Activated CD4-positive, alpha-beta T cell treated with anti-CD3 and anti-CD28 coated beads, Interleukin-2, amount 10 ng/mL, durations not matched to agents 7 days and 5 days (primary cell): ENCODE data around the gene PDYN. TPM values are rescaled to one million over a fixed set of nuclear protein-coding genes. Genes with fewer than 3 reads are reported as not detected.

Source experiments
- CTCF ChIA-PET: fragments of 350-600 bp; sonication (Branson Sonifier 250); formaldehyde crosslinking; loops from one replicate; lab custom pipeline; 2021; ENCODE audit warnings: antibody characterized with exemption; lab: Charles Lee
- POLR2A ChIA-PET: fragments of 350-600 bp; sonication (Branson Sonifier 250); formaldehyde crosslinking; loops from one replicate; lab custom pipeline; 2021; ENCODE audit warnings: antibody characterized with exemption; lab: Charles Lee
- DNase-seq: peaks from one replicate; pipeline ENCODE4 v3.0.0-alpha.2; 2020
- H3K27ac Mint-ChIP-seq: one replicate; pipeline ENCODE4 v1.8.0; 2021; ENCODE audit warnings: mild to moderate bottlenecking, moderate library complexity, mixed read lengths
- H3K27me3 Mint-ChIP-seq: one replicate; pipeline ENCODE4 v1.8.0; 2021; ENCODE audit warnings: mixed read lengths
- H3K36me3 Mint-ChIP-seq: one replicate; pipeline ENCODE4 v1.8.0; 2021; ENCODE audit warnings: low read depth, mixed read lengths
- H3K4me1 Mint-ChIP-seq: one replicate; pipeline ENCODE4 v1.8.0; 2021; ENCODE audit warnings: mixed read lengths
- H3K4me3 Mint-ChIP-seq: one replicate; pipeline ENCODE4 v1.8.0; 2021; ENCODE audit warnings: mild to moderate bottlenecking, moderate library complexity, mixed read lengths
- H3K9me3 Mint-ChIP-seq: one replicate; pipeline ENCODE4 v1.8.0; 2021; ENCODE audit warnings: mixed read lengths
- total RNA-seq, 2 experiments: library from RNA; stranded (reverse); gene quantifications; one replicate each; pipeline ENCODE4 v1.2.3, GENCODE V29; 2021

The PDYN gene
- total RNA-seq, 2 experiments from 2014 or later = not detected

- POLR2A ChIA-PET = no interaction called here
- no peak for DNase-seq
- CTCF ChIA-PET = no interaction called here
- Mint-ChIP-seq H3K4me1 (no peaks in the 10 kb centered on the region), H3K27ac (no peak overlapping the region), H3K27me3 (peaks cover 13% of the 10 kb centered on the region), H3K4me3 (no peak overlapping the region), H3K36me3 (no peaks in the 10 kb centered on the region), H3K9me3 (no peaks in the 10 kb centered on the region)
These were observed 35.4 kb downstream of the PDYN start for GRCh38 chr20:1958426-1958825.

GRCh38 chr20:1955217-1955616 is 38.6 kb downstream of the PDYN start:
- Mint-ChIP-seq H3K9me3 (no peaks in the 10 kb centered on the region), H3K36me3 (no peaks in the 10 kb centered on the region), H3K27me3 (peaks cover 5% of the 10 kb centered on the region), H3K4me1 (no peaks in the 10 kb centered on the region), H3K4me3 (no peak overlapping the region), H3K27ac (no peak overlapping the region)
- ChIA-PET CTCF (no interaction called here), POLR2A (no interaction called here)
- DNase-seq = no peak

- H3K36me3 Mint-ChIP-seq = no peaks in the 10 kb centered on the region
- peaks cover 10% of the 10 kb centered on the region for H3K27me3 Mint-ChIP-seq
- DNase-seq = no peak
- H3K4me3 Mint-ChIP-seq = no peak overlapping the region
- H3K9me3 Mint-ChIP-seq = no peaks in the 10 kb centered on the region
- ChIA-PET CTCF (no interaction called here), POLR2A (no interaction called here)
- H3K4me1 Mint-ChIP-seq = no peaks in the 10 kb centered on the region
- H3K27ac Mint-ChIP-seq = no peak overlapping the region
These were observed 40.2 kb downstream of the PDYN start for GRCh38 chr20:1953621-1954020.

GRCh38 chr20:1952737-1953530 is 40.9 kb downstream of the PDYN start:
- no peak overlapping the region for H3K4me3 Mint-ChIP-seq
- no peaks in the 10 kb centered on the region for H3K4me1 Mint-ChIP-seq
- no peak for DNase-seq
- POLR2A ChIA-PET = no interaction called here
- CTCF ChIA-PET = no interaction called here
- no peaks in the 10 kb centered on the region for H3K36me3 Mint-ChIP-seq
- H3K9me3 Mint-ChIP-seq = no peaks in the 10 kb centered on the region
- peaks cover 13% of the 10 kb centered on the region for H3K27me3 Mint-ChIP-seq
- no peak overlapping the region for H3K27ac Mint-ChIP-seq

GRCh38 chr20:1951436-1952115 is 42.3 kb downstream of the PDYN start:
- H3K4me1 Mint-ChIP-seq = no peaks in the 10 kb centered on the region
- POLR2A ChIA-PET = no interaction called here
- no peaks in the 10 kb centered on the region for H3K9me3 Mint-ChIP-seq
- no peaks in the 10 kb centered on the region for H3K36me3 Mint-ChIP-seq
- no peak for DNase-seq
- peaks cover 25% of the 10 kb centered on the region for H3K27me3 Mint-ChIP-seq
- no peak overlapping the region for H3K27ac Mint-ChIP-seq
- CTCF ChIA-PET = no interaction called here
- H3K4me3 Mint-ChIP-seq = no peak overlapping the region

- ChIA-PET POLR2A (no interaction called here), CTCF (no interaction called here)
- H3K4me3 Mint-ChIP-seq = no peak overlapping the region
- DNase-seq = no peak
- no peaks in the 10 kb centered on the region for H3K9me3 Mint-ChIP-seq
- no peaks in the 10 kb centered on the region for H3K36me3 Mint-ChIP-seq
- no peak overlapping the region for H3K27ac Mint-ChIP-seq
- no peaks in the 10 kb centered on the region for H3K4me1 Mint-ChIP-seq
- peaks cover 28% of the 10 kb centered on the region for H3K27me3 Mint-ChIP-seq
These were observed 43.0 kb downstream of the PDYN start for GRCh38 chr20:1950836-1951235.

GRCh38 chr20:1949347-1950100 is 44.3 kb downstream of the PDYN start:
- ChIA-PET CTCF (no interaction called here), POLR2A (no interaction called here)
- Mint-ChIP-seq H3K9me3 (no peaks in the 10 kb centered on the region), H3K36me3 (no peaks in the 10 kb centered on the region), H3K27me3 (peaks cover 32% of the 10 kb centered on the region), H3K4me1 (no peaks in the 10 kb centered on the region), H3K4me3 (no peak overlapping the region), H3K27ac (no peak overlapping the region)
- no peak for DNase-seq

GRCh38 chr20:1947535-1947846 is 46.4 kb downstream of the PDYN start:
- no peaks in the 10 kb centered on the region for H3K36me3 Mint-ChIP-seq
- no peak overlapping the region for H3K4me3 Mint-ChIP-seq
- no peak overlapping the region for H3K27ac Mint-ChIP-seq
- H3K27me3 Mint-ChIP-seq = peaks cover 36% of the 10 kb centered on the region
- no peaks in the 10 kb centered on the region for H3K9me3 Mint-ChIP-seq
- CTCF ChIA-PET = interaction anchor here (1.1 kb wide), 1 partner anchor 225 kb away, joined by 4 read pairs; no protein-coding TSS in a partner anchor
- POLR2A ChIA-PET = no interaction called here
- H3K4me1 Mint-ChIP-seq = no peaks in the 10 kb centered on the region
- DNase-seq = no peak

- Mint-ChIP-seq H3K4me1 (no peaks in the 10 kb centered on the region), H3K27me3 (peaks cover 36% of the 10 kb centered on the region), H3K4me3 (no peak overlapping the region), H3K27ac (no peak overlapping the region), H3K36me3 (no peaks in the 10 kb centered on the region), H3K9me3 (no peaks in the 10 kb centered on the region)
- ChIA-PET POLR2A (no interaction called here), CTCF (interaction anchor here (1.1 kb wide), 1 partner anchor 226 kb away, joined by 4 read pairs; no protein-coding TSS in a partner anchor)
- DNase-seq = no peak
These were observed 46.9 kb downstream of the PDYN start for GRCh38 chr20:1946762-1947534.

- DNase-seq = no peak
- Mint-ChIP-seq H3K9me3 (no peaks in the 10 kb centered on the region), H3K4me1 (no peaks in the 10 kb centered on the region), H3K27me3 (peaks cover 36% of the 10 kb centered on the region), H3K27ac (no peak overlapping the region), H3K4me3 (no peak overlapping the region), H3K36me3 (no peaks in the 10 kb centered on the region)
- CTCF ChIA-PET = interaction anchor here (1.1 kb wide), 1 partner anchor 226 kb away, joined by 4 read pairs; no protein-coding TSS in a partner anchor
- POLR2A ChIA-PET = no interaction called here
These were observed 47.5 kb downstream of the PDYN start for GRCh38 chr20:1946442-1946761.

GRCh38 chr20:1945660-1946059 is 48.2 kb downstream of the PDYN start:
- CTCF ChIA-PET = no interaction called here
- H3K9me3 Mint-ChIP-seq = no peaks in the 10 kb centered on the region

GRCh38 chr20:1945134-1945618 is 48.7 kb downstream of the PDYN start:
- Mint-ChIP-seq H3K27ac (no peak overlapping the region), H3K4me1 (no peaks in the 10 kb centered on the region), H3K9me3 (no peaks in the 10 kb centered on the region), H3K27me3 (peaks cover 35% of the 10 kb centered on the region), H3K4me3 (no peak overlapping the region), H3K36me3 (no peaks in the 10 kb centered on the region)
- CTCF ChIA-PET = no interaction called here
- DNase-seq = no peak
- POLR2A ChIA-PET = no interaction called here

More at GRCh38 chr20:1945660-1946059, 48.2 kb downstream of the PDYN start:
- no peak for DNase-seq
- Mint-ChIP-seq H3K4me1 (no peaks in the 10 kb centered on the region), H3K4me3 (no peak overlapping the region), H3K36me3 (no peaks in the 10 kb centered on the region), H3K27ac (no peak overlapping the region), H3K27me3 (peaks cover 36% of the 10 kb centered on the region)
- POLR2A ChIA-PET = no interaction called here
